ENCODE data around the gene LCNL1.

The LCNL1 gene

DNA sequence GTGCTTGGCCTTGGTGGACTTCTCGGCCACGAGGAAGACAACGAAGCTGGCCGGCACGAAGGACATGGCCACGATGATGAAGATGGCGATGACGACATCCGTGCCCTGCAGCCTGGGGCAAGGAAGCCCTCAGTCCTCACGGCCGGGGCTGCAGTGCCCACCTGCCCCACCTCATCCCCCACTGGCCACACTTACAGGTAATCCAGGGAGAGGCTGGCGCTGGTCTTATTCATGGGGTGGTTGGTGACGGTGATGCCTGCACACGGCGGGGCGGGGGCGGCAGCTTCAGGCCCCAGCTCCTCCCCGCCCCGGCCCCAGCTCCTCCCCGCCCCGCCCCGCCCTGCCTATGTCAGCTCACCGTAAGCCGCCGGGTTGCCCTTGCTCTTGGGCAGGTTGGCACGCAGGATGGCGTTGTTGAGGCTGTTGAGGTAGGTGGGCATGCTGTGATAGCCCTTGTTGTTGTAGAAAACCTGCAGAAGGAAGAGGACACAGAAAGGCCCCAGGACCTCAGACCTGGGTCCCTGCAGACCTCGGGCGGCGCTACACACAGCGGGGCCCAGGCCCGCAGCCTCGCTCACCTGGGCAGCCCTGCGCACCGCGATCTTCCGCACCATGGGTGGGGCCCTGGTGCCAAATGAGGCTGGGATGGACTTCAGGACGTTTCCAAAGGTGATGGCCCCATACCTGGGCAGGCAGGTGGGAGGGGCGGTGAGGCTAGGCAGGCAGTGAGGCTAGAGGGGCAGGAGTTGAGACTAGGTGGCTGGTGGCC is 29.3 kb downstream of the LCNL1 start:
- DNase-seq (ENCODE audit: low spot score) = no peak

DNA sequence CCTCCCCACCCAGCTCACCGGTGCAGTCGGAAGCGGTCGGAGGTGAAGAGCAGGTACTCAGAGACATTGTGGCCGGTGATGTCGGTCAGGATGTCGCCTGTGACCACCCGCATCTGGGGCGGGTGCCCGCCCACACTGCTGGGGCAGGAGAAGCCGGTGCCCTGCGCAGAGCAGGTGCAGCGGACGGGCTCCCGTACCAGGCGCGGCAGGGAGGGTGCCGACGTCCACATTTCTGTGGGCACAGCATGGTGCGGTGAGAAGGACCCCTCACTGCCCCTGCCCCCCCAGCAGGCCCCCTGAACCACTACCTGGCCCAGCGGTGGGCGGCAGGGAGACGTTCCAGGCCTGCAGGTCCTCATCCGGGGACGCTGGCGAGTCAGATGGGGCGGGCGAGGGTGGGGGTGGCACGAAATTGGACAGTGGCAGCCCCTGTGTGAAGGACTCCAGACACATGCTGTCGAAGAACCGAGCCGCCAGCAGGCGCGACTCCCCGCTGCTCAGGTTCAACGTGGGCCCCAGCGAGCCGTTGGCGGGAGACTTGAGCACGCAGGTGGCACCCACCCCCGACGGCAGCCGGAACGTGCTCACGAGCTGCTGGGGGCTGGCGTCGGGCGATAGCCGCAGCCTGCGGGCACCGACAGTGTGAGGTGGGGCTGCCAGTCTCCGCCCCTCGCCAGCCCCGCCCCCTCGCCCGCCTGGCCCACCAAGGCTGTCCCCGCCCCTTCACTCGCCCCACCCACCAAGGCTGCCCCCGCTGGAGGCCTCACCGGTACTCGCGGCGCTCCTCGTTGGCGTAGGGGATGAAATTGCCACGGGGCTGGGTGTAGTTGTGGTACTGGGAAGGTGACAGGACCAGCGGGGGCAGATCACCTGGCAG is 30.1 kb downstream of the LCNL1 start:
- no peak for DNase-seq (ENCODE audit: low spot score)

DNA sequence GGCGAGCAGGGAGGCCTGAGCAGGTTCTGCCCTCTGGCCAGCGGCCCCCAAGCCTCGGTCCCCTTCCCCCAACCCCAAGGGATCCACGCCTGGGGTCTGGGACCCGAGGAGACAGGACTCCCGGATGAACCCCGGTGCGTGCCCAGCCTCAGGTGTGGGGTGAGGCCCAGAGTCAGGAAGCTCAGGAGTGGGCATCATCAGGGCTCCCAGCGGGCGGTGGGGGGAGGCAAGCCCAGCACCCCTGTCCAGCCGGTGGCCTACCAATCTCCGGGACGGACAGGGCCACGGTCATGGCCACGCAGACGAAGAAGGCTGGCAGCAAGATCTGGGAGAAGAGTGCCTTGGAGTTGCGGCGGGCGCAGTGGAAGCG is 30.8 kb downstream of the LCNL1 start:
- no peak for DNase-seq (ENCODE audit: low spot score)

DNA sequence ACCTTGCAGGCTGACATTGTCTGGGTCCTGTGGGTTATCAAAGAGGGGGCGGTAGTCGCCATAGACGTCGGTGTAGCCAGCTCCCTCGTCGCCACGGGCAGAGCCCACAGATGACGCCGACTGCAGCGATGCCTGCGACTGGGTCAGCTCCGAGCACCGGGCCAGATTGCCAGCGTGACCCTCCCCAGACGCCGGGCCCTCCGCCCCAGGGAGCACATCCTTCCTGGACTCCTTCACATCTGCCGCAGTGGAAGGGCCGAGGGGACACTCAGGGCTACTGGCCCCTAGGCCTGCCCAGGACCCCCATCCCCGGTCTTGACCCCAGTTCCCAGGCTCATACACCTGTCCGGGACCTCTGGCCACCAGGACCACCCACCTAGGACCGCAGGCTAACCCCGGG is 31.4 kb downstream of the LCNL1 start:
- DNase-seq (ENCODE audit: low spot score) = no peak

DNA sequence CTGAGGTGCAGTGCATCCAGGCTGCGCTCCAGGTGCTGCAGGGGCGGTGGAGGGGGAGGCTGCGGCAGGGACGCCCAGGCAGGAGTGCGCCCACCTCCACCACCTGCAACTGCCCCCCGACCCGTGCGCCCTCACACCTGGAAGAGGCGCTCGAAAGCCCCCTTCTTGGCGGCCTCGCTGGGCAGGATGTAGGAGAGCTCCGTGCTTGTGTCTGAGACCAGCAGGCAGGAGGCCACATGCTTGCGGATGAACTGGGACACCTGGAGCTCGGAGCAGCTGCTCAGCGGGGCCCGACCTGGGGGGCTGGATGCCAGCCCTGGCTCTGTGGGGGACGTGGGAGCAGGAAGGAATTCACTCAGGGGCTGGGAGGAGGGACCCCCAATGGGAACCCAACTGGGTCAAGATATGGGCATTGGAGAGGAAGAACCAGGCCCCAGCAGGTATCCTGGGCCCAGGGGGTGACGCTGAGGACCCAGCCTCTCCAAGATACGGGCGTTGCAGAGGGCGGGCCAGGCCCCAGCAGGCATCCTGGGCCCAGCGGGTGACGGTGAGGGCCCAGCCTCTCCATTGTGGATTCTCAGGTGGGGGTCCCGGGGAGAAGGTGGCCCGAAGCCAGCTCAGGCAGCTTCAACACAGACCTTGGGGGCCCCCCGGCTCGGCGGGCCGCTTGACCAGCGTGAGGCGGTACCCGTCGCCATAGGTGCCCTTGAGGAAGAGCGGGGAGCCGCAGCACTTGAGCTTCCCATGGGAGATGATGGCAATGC is 32.2 kb downstream of the LCNL1 start:
- DNase-seq (ENCODE audit: low spot score) = no peak

DNA sequence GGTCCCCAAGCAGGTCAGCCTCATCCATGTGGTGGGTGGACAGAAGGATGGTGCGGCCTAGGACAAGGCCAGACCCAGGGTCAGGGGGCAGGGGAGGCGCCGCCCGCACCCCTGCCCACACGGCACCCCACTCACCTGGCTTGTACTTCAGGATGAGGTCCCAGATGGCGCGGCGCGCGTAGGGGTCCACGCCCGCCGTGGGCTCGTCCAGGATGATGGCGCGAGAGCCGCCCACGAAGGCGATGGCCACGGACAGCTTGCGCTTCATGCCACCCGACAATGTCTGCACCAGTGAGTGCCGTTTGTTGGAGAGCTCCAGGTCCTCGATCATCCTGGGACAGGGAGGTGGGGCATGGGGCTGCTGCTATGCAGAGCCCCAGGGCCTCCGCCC is 32.7 kb downstream of the LCNL1 start:
- DNase-seq (ENCODE audit: low spot score) = no peak

DNA sequence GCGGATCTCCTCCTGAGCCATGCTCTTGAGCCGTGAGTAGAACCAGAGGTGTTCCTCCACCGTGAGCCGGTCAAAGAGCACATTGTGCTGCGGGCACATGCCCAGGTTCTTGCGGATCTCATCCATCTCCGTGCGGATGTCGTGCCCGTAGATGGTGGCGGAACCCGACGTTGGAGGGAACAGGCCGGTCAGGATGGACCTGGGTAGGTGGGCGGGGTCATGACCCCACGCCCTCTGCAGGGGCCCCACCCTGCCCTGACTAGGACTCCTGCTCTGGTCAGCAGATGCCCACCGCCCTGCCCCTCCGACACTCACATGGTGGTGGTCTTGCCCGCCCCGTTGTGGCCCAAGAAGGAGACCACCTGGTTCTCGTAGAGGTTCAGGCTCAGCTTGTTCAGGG is 33.2 kb downstream of the LCNL1 start:
- no peak for DNase-seq (ENCODE audit: low spot score)

DNA sequence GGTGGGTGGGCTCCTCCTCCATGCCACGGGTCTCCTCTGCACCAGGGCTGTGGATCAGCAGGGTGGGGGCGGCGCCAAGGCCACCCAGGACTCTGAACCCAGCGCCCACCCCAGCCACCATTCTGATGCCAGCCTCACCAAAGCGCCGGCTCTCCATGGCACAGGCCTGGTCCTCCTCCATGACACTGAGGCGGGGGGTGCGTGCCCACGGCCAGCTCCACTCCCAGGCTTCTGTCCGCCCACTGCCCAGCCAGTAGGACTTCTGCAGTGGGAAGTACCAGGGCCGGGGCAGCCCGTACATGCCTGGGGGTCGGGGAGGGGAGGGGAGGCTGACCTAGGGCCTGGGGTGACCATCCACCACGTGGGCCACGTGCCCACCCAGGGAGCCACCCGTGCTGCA is 33.6 kb downstream of the LCNL1 start:
- no peak for DNase-seq (ENCODE audit: low spot score)

DNA sequence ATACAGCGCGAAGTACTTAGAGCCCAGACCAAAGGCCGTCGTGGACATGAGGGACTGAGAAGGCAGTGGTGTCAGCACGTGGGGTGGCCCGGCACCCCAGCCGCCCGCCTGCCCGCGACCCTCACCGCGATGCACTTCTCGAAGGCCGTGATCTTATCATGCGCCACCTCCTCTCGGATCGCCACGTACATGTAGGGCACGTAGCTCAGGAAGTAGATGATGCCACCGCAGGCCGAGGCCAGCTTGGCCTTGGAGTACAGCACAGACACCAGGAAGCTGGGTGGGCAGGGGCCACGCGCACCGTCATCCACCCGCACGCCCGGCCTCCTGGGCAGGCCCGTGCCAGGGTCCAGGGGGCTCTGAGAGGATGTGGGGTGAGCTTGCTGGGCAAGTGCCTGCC is 34.3 kb downstream of the LCNL1 start:
- DNase-seq (ENCODE audit: low spot score) = no peak

DNA sequence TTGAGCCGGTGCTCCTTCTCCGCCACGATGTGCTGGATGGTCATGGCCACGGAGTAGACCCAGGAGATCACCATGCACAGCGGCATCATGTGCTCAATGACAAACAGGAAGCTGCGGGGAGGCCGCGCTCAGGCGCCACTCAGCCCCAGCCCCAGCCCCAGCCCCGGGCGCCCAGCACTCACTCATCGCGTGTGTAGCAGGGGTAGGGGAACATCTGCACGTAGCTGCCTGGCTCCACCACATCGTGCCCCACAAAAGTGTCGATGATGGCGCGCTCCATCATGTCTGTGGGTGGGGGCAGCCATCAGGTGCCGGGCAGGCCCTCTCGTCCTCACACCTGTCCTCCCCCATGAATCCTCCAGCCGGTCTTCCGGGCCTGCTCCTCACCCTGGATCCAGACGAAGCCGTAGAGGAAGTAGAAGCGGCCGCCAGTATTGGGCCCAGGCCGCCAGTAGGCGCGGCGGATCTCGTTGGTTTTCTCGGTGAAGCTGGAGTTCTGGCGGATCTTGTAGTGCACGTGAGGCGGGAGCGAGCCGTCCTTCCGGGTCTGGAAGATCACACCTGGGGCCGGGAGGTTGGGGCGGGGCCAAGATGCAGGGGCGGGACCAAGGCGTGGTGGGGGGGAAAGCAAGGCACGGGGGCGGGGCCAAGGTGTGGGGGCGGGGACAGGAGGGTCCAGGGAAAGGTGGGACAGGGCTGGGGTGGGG is 35.2 kb downstream of the LCNL1 start:
- DNase-seq (ENCODE audit: low spot score) = no peak

DNA sequence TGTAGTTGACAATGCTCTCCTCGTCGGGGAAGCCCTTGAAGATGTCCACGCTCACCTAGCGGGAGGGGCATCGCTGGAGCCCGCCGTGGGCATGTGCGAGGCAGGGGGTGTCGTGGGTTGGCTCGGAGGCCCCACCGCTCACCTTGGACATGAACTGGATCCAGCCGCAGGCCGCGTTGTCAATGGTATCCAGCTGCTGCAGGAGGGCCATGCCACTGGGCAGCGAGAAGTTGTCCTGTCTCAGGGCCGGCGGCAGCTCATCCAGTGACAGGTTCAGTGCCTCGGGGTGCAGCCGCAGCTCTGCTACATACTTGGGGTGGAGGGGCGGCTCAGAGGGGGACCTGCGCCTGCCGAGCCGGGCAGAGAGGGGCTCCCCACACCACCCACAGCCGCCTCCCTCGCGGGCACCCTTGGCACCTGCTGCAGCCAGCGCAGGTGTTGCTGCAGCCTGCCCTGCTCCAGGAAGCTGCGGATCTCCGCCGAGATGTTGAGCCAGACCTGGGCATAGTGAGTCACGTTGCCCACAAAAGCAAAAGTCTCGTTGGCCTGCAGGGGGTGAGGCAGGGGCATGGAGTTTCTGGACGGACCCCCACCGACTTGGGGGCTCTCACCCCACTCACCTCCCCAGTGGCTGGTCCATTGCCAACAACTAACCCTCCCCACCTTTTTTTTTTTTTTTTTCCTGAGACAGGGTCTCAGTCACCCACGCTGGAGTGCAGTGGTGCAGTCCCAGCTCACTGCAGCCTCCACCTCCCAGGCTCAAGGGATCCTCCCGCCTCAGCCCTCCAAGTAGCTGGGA is 36.2 kb downstream of the LCNL1 start:
- DNase-seq (ENCODE audit: low spot score) = no peak

DNA sequence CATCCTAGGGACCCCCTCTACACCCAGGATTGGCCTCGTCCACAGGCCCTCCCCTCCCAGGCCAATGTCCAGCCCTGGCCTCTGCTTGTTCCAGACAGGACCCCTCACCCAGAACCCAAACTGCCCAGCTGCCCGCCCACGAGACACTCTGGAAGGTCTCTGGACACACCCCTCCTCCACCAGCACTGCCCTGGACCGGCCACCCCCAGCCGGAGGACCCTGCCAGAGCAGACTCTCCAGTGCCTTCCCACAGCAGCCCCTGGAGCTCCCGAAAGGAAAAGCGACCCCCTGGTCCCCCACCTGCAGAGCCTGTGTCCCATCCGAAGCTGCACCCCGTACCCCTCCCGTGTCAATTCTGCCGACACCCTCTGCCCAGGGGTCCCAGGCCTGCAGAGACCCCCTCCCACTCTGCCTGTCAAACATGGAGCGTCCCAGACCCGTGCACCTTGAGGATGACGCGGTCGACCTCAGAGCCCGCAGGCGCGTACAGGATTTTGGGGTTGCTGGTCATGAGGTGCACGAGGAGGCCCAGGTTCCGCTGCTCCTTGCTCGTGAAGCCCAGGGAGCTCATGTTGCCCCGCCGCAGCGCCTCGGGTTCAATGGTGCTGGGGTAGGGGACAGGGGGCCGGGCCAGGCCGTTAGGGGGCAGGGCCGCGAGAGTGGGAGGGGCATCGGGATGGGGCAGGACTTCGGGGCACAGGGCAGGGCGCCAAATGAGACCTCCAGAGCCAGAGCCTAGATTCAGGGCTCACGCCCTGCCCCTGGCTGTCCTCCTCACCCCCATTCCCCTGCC is 37.3 kb downstream of the LCNL1 start:
- no peak for DNase-seq (ENCODE audit: low spot score)

DNA sequence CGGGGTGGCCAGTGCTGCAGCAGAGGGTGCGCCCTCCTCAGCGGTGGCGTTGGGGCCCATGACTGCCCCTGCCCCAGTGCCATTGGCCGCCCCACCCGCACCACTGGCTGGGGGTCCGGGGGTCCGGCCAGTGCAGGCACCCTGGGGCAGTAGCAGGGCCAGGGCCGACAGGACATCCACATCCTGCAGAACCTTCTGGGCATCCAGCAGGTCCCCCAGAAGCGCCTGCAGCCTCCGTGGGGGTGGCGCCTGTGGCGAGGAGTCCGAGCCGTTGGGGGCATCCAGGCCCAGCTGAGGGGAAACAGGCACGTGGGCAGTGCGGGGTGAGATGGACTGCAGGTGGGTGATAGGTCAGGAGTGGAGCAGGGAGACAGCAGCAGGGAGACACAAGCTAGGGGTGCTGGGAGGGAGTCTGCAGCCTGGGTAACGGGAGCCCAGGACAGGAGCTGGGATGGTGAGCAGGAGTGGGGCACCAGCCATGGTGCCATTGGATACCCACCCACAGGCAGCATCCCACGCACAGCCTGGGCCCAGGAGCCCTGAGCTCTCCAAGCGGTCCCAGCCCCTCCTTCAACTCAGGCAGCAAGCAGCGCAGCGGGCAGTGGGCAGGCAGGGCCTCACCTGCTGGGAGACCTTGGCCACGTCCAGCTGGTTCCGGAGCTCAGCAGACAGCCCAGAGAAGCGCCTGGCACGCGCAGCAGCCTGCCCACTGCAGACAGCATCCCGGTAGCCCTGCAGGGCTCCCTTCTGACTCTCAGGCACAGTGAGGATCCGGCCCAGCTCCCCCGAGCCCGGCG is 38.2 kb downstream of the LCNL1 start:
- DNase-seq (ENCODE audit: low spot score) = no peak

DNA sequence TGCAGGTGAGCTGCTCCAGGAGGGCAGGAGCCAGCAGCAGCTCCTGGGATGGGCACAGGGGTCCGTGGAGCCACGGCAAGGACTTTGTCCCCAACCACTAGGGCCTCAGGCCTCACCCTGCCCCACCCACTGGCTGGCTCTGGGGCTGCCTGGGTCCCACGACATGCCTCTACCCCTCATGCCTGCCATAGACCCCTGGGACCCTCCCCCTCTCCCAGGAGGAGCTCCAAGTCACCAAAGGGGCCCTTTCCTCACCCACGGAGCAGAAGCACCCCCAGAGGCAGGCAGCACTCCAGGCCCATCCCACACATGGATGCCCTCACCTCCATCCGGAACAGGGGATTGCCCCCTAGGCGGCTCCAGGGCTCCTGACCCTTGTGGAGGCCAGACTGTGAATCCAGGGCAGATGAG is 38.8 kb downstream of the LCNL1 start:
- no peak for DNase-seq (ENCODE audit: low spot score)

DNA sequence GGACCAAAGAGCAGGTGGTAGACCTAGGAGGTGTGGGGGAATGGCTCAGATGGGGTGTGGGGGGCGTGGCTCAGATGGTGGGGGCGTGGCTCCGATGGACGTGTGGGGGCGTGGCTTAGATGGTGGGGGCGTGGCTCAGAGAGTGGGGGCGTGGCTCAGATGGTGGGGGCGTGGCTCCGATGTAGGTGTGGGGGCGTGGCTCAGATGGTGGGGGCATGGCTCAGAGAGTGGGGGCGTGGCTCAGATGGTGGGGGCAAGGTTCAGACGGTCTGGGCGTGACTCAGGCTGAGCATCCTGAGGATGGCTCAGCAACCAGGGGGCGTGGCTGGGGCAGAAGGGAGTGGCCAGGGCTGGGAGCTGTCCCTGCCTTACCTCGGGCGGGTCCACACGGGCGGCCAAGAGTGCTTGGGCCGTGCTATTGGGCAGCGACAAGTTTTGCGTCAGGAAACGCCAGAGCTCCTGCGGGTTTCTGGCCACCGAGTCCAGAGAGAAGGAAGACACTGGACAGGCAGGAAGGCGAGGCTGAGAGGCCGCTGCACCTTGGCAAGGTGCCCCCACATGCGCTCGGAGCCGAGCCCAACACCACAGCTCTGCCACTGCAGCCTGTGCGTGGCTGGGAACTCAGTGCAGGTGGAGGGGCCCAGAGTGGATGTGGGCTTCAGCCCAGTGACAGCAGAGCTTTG is 39.3 kb downstream of the LCNL1 start:
- DNase-seq (ENCODE audit: low spot score) = peak; percentile 95

DNA sequence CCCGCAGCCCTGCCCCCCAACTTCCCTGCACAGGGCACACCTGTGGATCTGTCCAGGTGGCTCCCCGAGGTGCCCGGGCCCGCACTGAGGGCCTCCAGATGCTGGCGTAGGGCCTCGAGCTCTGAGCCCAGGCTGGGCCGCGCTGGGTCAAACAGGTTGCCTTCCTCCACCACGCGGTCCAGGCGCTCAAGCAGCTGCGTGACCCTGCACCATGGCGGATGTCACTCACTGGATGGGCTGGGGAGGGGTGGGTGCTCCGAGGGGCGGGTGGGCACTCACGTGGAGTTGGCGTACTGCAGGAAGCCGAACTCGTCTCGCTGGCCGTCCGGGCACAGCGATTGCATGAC is 39.8 kb downstream of the LCNL1 start:
- no peak for DNase-seq (ENCODE audit: low spot score)

DNA sequence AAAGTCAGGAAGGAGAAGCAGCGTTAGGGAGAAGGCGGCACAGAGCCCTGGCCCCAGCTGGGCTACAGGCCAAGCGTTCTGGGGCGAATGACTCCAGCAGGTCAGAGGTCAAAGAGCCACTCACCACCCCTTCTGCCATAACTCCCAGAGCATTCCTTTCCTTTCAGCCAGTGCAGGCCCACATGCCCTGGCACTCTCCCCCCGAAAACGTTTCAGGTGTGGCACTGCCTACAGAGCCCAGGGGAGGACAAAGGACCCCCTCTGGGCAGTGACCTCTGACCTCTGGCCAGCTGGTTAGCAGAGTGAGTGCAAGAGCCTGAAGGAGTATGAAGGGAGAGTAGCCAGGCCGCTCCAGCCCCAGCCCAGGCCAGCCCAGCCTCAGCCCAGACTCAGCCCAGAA is 40.4 kb downstream of the LCNL1 start:
- peak; percentile 22 for DNase-seq (ENCODE audit: low spot score)

DNA sequence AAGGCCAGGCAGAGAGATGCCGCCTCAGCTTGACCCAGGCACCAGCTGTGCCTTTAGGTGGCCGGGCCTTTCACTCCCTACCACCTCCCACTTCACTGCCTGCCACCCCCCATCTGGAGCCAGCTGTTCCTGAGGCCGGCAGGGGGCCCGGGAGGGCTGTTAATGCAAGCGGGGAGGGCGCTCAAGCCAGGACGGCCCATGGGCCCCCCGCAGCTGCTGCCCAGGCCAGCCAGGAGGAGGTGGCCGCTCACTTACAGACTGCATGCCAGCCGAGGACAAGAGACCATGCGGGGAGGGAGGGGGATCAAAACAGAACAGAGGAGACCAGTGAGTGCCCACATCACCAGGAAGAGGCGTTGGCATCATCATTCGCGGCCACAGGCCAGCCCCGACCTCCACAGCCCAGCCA is 40.8 kb downstream of the LCNL1 start:
- DNase-seq (ENCODE audit: low spot score) = peak; percentile 69

DNA sequence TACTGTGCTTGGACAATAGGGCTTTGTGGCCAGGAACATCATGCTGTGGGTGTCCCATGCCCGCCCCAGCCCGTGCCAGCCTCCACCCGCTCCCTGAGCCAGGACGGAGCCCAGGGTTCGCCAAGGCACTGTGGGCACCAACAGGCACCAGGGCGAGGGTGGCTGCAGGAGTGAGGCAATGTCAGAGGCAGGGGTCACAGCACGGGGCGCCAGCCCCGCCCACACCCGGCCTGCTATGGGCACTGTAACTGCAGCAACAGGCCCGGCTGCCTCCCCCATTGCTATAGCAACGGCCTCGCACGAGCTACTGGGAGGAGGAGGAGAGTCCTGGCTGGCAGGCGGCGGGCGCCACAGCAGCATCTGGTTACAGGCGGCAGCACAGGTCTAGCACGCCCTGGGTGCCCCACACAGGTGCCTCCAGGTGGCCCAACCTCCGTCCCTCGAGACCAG is 42.7 kb downstream of the LCNL1 start:
- peak; percentile 98 for DNase-seq (ENCODE audit: low spot score)

Data from pons (tissue), 1 donor.